Umbilical cord (tissue), 2 donors: Measurements from ENCODE around the gene NDOR1. TPM values are rescaled to one million over a fixed set of nuclear protein-coding genes. Genes with fewer than 3 reads are reported as not detected.

ENCODE experiments used
- DNase-seq: peaks from one replicate; pipeline ENCODE4 v3.0.0-alpha.2; 2015; ENCODE audit warnings: low spot score
- total RNA-seq: library from RNA; depleted of rRNA; stranded (reverse); fragments of >200 nt; gene quantifications from one replicate; pipeline ENCODE4 v1.2.3, GENCODE V29; 2014; ENCODE audit warnings: low replicate concordance; ENCODE audit not compliant: insufficient read depth

NDOR1 gene
- 0.72 TPM for total RNA-seq

- peak; percentile 90 for DNase-seq
Measured at GRCh38 chr9:137205126-137206069, at the start of gene NDOR1, which contains the start of gene TMEM203. TSS of gene NDOR1 (plus strand) at chr9:137205700. CDS start at chr9:137205778, 78 bp downstream. TSS of gene TMEM203 (minus strand) at chr9:137205648. CDS start at chr9:137205414, 234 bp downstream.

GRCh38 chr9:137156567-137157375 is 48.7 kb upstream of the NDOR1 start:
- no peak for DNase-seq

GRCh38 chr9:137157618-137158415 is 47.7 kb upstream of the NDOR1 start:
- no peak for DNase-seq

- no peak for DNase-seq
Measured at GRCh38 chr9:137158625-137159024, 46.9 kb upstream of the NDOR1 start.

GRCh38 chr9:137159105-137160053 is 46.1 kb upstream of the NDOR1 start:
- no peak for DNase-seq

GRCh38 chr9:137160054-137160425 is 45.5 kb upstream of the NDOR1 start:
- DNase-seq = no peak

- no peak for DNase-seq
Measured at GRCh38 chr9:137160716-137161557, 44.6 kb upstream of the NDOR1 start.

GRCh38 chr9:137161558-137162486 is 43.7 kb upstream of the NDOR1 start:
- DNase-seq = no peak

- no peak for DNase-seq
Measured at GRCh38 chr9:137162505-137163364, 42.8 kb upstream of the NDOR1 start.

GRCh38 chr9:137163365-137163715 is 42.2 kb upstream of the NDOR1 start:
- no peak for DNase-seq

GRCh38 chr9:137163805-137164204 is 41.7 kb upstream of the NDOR1 start:
- DNase-seq = no peak

- DNase-seq = no peak
Measured at GRCh38 chr9:137164370-137165249, 40.9 kb upstream of the NDOR1 start.

GRCh38 chr9:137165250-137165836 is 40.2 kb upstream of the NDOR1 start:
- DNase-seq = no peak

GRCh38 chr9:137166380-137167229 is 38.9 kb upstream of the NDOR1 start:
- no peak for DNase-seq

GRCh38 chr9:137167277-137167746 is 38.2 kb upstream of the NDOR1 start:
- DNase-seq = no peak
